GM18511 (cell line): Measurements from ENCODE around the gene TEAD4.

ENCODE experiments used
- ATAC-seq: cut with Tn5 transposase; IDR thresholded peaks from one replicate; pipeline ENCODE4 v1.9.1; 2021; ENCODE audit warnings: mild to moderate bottlenecking, moderate library complexity; ENCODE audit not compliant: unreplicated experiment

The TEAD4 gene

DNA sequence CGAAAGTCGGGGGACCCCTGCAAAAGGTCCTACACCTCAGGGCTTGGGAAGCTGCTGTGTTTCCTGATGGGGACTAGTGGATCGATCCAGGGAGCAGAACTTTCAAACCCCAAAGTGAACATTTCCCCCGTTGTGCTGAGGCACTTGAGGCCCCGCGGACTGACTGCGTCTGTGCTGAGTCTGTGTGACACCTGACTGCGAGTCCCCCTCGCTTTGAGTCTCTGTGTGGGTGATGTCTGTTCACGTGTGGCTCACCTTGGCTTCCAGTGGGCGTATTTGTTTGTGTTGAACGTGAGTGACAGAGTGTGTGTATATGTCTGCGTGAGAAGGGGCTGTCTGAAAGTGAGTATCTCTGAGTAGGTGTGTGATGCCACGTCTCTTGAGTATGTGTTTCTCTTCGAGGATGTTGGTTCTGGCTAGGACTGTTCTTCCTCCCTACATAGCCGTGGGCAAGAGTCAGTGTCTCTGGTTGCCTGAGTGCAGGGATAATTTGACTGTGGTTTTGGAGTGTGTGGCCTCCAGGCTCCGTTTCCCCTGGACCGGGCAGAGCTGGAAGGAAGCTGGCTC lies 1.3 kb downstream of the TEAD4 start:
- ATAC-seq, result no peak

DNA sequence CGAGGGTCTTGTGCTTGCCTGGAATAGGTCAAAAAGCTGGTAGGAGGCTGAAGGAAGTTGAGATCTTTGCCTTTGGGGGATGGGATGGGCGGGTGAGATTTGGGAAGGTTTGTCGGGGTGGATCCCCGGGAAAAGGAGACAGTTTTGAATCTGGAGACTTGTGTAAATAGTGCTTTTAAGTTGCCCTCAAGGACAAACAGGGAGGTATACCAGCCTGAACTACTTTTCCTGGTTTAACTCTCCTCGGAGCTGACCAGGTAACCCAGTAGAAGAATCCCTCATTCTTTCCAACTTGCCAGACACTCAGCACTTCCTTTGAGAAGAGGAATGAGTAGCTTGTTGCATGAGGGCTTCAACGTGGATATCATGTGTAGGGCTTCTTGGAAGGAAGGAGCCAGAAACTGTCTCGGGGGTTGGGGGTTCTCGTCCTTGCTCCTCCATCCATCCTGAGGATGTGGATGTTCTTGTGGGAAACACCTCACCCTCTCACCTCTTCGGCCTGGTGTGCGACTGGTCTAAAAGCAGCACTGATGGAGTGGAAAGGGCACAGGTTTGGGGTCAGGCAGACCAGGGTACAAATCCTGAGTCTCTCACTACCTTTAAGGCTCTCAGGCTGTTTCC lies 1.9 kb downstream of the TEAD4 start:
- no peak for ATAC-seq

DNA sequence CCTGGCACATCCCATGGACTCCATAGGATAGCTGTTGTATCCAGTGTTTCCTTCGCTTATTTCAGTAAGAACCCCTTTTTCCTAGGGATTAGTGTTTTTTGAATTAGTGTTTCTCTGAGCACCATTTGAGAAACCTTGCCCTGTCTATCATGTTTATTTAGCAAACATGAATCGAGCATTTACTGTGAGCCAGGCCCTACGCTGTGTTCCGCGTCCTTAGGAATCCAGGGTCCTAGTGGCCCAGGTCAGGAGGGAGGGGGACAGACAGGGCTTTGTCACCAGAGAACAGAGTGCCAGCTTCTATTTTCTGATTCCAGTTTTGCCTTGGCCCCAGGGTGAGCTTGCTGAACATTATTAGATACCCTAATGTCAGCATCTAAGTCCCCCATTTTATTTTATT lies 2.5 kb downstream of the TEAD4 start:
- no peak for ATAC-seq

DNA sequence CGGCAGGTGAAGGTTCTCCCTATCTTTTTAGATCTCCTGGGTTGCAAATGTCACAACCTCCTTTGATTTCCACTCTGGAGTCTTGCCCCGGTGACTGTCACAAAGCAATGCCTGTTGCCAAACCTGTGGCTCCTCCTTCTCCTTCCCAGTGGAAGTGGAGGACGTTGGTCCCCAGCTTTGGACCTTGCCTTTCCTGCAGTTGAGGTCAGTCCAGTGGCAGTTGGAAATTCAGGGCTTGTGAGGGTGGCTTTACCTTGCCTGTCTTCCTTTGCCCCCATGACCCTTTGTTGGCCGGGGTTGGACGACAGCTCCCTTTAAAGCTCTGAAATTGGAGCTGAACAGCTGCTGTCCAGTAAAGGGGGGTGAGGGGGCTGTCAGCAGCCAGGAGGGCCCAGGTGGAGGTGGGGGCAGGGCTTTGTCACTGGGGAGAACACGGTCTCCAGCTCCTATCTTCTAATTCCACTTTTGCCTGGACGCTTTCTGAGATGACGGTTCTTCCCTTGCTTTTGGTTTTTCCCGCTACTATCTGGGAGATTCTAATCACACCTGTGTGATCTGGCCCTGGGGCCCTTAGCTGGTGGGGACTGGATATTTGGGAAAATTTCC lies 4.1 kb downstream of the TEAD4 start:
- ATAC-seq, result no peak

DNA sequence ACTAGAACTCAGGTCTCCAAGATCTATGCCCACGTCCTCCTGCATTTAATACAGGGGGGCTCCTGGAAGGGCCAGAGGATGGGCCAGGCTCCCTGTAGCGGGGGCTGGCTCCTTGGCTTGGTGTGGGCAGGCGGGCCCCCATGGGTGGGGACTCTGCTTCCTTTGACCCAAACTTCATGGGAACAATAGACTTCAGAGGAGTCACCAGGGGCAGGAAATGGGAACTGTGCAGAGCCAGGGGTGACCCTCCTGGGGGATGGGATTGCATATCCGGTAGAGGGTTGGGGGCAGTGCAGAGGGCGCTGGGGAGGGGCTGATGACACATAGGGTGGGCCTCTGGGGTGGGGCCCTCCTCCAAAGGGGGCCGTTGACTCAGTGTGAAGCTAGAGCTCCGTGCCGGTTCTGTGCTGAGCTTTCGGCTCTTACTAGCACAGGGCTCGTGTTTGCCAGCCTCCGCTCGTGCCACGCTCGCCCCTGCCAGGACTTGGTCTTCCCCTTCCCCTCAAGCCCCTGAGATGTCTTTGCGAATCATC lies 4.6 kb downstream of the TEAD4 start:
- no peak for ATAC-seq

DNA sequence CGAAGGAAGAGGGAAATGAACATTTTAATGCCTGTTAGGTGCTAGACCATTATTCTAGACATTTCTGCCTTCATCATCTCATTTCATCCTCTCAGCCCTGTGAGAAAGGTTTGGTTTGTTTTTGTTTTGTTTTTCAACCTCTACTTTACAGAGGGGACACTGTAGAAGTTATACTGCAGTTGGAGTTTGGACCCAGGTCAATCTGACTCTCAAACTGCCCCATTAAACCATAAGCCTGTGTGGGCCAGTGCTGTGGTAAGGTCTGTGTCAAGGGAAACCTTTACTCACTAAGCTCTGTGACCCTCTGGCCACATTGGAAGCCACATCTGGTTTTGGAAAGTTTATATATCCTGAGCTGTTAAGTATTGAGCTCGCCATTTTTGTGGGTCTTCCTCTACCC lies 8.5 kb downstream of the TEAD4 start:
- ATAC-seq, result no peak

DNA sequence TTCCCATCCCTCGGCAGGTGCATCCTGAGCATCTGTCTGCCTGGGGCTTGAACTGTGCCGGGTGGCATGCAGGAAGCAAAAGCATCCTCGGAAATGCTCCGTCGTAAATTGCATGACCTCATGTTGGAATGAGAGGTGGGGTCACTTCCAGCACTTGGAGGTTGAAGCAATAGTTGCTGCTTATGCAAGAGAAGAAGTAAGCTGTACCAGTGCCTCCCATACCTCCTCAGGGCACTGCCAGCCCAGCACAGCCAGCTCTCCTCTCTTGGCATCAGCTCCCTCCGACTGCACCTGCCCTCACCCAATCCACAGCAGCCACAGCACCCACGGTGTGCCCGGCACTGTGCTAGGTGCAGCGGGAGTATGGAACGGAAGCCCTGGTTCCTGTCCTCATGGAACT lies 11.5 kb downstream of the TEAD4 start:
- ATAC-seq, result no peak

DNA sequence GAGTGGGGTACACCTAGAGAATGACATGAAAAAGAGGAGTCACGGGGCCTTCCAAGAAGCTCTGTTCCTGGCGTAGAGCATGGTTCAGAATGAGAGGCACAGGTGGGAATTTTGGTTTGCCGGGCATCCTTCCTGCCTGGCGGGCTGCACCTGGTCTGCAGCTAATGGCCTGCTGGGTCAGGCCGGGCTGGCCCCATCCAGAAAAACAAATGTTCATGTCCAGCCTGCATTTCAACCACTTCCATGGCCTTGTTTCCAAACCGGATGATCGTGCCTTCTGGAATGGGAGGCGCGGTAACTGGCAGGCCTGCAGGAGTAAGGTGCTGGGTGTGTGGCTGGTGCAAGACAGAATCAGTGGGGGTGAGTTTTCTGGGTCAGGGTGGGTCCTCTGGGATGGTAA lies 14.4 kb downstream of the TEAD4 start:
- ATAC-seq, result no peak

DNA sequence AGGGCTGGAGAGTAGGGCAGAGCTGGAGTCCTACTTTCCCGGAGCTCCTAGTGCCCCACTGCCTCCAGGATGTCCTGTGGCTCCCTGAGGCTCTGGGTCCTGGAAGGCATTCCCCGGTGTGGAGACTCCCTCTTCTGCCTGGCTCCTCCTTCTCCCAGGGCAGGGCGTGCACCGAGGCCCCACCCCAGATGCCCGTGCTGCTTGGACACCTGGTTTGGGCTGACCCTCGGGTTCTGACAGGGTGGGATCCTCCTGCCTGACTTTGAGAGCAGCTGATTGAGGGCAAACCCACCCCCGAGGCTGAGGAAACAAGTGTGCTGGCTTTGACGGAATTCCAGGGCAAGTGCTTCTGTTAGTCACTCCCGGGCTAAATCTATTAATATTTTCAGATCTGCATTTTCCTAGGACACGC lies 15.4 kb downstream of the TEAD4 start:
- no peak for ATAC-seq

DNA sequence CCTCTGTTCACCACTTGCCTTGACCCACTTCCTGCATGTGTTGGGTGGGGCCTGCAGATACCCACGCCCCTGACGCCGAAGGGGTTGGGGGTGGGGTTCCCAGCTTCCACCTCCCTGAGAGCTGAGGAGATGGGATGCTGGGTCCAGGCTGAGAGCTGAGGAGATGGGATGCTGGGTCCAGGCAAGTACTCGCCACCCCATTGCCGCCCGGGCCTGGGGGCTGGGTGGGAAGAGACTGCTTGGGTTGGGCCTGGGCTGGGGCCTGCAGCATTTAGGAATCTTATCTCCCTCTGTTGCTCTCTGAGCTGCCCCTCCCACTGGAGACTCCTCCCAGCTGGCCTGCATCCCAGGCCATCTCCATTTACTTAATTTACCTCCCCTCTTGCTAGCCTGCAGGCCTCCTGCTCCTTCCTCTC lies 17.4 kb downstream of the TEAD4 start:
- ATAC-seq, result no peak

DNA sequence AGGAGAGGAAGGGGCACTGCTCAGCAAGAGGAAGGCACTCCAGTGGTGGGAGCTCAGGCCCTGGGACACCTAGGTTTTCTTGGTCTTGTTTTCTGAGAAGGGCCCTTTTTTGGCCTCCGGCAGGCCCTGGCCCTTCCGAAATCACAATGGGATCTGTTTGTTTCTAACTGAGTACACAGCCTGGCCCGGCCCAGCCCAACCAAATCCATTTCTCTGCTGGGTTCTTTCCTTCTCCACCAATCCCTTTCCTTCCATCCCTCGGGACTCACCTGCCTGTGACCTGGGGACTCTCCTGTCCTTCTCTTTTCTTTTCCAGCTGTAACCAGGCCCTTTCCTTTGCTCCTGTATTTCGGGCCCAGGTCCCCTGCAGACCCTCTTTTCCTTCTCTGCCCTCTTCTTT lies 18.6 kb downstream of the TEAD4 start:
- ATAC-seq, result no peak

DNA sequence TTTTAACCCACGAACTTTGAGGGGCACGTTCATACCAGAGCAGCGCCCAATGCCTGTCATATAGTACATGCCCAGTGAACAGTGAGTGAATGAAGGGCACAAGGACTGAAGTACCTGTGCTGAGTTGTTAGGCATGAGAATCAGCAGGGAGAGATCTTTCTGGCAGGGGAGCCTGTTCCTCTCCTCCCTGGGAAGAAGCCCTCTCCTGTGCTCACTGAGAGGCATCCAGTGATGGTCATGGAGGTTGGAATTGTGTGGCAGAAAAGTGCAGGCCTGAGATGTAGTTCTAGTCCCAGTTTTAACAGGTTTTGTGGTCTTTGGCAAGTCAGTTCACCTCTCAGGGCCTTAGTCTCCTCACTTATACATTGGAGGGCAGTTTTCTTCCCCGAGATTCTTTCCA lies 20.6 kb downstream of the TEAD4 start:
- ATAC-seq, result no peak

DNA sequence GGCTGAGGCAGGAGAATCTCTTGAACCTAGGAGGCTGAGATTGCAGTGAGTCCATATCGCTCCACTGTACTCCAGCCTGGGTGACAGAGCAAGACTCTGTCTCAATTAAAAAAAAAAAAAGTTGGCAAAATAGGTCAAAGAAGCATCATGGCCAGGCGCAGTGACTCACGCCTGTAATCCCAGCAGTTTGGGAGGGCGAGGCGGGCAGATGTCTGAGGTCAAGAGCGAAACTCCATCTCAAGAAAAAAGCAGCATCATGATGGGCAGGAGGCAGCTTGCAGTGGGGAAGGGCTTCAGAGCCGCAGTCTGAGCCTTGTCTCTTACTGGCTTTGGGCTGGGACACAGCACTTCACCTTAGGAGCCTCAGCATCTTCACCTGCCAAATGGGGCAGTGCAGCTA lies 21.4 kb downstream of the TEAD4 start:
- ATAC-seq, result no peak

DNA sequence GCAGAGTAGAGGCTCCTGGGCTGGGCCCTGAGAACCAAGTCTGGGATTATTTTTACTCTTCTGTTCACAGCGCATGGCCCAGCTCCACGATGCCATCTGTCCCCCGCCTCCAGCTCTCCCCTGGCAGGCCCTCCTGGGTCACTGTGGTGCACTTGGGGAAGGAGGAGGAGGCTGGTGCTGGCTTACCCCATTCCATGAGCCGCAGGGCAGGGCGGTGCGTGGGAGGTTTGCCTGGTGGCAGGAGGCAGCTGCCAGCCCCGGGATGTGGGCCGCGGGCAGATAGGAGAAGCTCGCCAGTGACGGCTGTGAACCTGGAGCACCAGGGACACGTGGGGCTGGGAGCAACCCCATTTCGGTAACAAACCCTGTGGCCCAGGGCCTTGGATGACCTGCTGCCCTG lies 23.2 kb downstream of the TEAD4 start:
- ATAC-seq, result no peak

DNA sequence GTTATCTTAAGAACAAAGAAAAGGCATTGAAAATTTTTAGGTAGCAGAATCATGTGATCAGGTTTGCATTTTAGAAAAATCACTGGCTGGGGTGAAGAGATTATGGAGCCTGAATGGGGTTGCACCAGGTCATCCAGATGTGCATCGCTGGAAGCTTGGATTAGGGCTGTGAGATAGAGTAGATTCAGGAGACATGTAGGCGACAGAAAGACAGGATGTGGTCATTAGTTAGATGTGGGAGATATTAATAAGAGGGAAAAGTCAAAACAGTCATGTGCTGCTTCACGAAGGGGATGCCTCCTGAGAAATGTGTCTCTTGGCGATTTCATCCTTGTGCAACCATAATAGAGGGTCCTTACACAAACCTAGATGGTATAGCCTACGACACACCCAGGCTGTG lies 25.1 kb downstream of the TEAD4 start:
- ATAC-seq, result no peak

DNA sequence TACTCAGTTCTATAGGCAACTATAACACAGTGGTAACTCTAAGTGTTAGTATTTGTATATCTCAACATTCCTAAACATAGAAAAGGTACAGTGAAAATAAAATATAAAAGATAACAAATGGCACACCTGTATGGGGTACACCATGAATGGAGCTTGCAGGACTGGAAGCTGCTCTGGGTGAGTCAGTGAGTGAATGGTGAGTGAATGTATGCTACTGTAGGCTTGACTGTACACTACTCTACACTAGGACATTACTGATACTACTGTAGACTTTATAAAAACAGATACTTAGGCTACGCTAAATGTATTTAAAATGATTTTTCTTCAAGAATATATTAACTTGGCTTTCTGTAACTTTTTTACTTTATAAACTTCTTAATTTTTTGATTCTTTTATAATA lies 25.5 kb downstream of the TEAD4 start:
- no peak for ATAC-seq

DNA sequence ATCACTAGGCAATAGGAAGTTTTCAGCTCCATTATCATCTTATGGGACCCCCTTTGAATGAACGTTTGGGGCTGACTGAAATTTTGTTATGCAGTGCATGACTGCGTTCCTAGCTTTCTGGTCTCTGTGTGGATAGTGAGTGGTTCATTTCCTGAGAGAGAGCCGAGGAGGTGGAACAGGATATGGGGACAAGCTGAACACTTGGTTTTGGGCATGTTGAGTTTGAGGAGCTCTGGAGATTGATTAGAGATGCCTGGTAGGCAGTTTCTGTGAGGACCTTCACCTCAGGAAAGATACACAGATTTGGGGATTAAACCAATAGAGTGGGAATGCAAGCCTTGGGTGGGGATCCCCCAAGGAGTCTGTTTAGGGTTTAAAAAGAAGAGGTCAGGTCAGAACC lies 27.7 kb downstream of the TEAD4 start:
- ATAC-seq, result no peak

DNA sequence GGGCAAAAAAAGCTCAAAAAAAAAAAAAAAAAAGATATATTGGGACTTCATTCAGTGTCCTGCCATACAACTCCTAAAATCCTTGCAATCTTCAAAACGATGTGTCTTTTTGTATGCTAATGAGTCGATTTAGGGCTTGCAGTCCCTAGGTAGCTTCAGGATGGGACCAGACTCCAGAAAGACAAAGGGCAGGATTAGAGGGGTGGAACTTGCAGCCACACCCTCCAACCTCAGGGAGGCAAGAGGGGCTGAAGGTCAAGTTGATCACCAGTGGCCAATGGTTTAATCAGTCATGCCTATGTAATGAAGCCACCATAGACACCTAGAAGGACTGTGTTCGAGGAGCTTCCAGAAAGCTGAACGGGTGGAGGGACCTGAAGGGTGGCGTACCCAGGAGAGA lies 29.3 kb downstream of the TEAD4 start:
- no peak for ATAC-seq

DNA sequence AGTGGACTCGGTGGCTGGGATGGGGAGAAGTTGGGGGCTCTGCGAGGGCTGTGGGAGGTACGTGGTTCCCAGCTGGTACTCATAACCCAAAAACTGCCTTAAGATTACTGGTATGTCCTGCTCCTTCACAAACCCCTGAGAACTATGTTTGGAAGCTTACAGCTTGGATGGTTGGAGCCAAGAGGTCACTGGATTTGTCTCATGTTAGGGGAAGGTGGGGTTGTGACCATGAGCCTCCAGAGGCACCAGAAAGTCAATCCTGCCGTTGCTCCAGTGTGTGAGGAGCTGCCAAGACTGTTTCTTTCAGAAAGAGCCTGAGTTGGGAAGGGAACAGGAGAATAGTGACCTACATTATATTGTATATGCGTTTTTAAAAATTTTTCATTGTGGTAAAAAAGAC lies 33.5 kb downstream of the TEAD4 start:
- ATAC-seq, result no peak

DNA sequence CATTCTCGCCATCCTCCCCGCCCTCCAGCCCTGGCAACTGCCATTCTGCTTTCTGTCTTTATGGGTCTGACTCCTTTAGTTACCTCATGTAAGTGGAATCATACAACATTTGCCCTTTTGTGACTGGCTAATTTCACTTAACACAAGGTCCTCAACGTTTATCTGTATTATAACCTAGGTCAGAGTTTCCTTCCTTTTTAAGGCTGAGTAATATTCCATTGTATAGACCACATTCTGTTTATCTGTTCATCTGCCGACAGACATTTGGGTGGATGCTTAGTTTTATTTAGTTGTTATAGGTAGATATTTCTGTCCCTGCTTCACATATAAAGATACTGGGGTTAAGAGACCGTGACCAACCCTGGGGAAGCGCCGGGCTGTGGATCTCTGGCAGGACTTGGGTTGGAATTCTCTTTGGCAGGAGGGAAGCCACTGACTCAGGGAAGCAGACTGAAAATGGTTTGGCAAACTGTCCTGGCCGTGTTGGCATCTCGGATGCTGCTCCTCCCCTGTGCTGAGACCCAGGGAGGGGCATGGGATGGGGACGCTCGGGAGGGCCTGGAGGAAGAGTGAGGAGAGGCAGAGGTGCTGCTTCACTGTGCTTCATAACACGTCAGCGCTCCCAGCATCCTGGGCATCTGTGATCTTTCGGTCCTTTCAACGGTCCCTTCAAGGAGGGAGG lies 38.9 kb downstream of the TEAD4 start:
- no peak for ATAC-seq

DNA sequence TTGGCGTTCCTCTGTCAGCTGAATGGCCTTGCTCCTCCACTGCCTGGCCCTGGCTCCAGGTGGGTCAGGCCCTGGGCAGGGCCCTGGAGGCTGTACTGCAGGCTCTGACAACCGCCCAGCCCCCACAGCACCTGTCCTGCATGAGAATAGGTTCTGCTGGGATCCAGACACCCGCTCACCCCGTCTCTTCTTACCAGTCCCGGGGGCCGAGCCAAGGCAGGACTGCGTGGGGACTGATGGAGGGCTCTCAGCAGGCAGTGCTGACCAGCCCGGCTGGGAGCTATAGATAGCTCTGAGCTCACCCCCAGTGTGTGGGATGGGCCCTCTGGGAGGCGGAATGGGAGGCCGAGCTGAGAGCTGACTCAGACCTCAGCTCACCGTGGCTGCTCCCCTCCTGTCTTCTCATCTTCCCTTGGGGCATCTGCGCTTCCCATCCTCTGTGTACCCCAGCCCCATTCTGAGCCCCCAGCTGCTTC lies 39.6 kb downstream of the TEAD4 start:
- no peak for ATAC-seq

DNA sequence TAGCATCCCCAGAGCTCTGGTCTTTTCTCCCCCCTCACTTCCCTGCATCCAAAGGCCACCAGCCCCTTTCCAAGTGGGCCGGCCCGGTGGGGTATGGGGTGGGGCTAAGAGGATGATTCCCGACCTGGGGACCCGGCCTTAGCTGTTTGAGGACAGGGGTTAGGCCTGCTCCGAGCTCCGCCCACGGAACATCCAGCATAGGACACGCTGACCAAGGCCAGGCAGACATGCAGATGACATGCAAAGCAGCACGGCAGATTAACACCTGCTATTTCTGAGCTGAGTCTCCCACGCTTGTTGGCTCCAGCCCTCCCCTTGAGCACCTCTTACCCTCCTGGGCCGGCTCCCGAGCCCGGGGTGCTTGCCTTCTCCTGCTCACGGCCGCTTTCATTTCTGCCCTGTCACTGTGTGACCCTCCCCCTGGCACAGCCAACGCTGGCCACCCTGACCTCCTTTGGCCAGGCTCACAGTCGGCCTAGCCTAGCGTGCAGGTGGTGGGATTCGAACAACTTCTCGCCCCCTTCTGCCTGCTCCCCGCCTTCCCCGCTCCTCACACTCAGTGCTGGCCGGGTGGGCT lies 40.2 kb downstream of the TEAD4 start:
- ATAC-seq, result no peak
